H1 (cell line): ENCODE measurements around the gene PHF23. TPM values are rescaled to one million over a fixed set of nuclear protein-coding genes. Genes with fewer than 3 reads are reported as not detected.

Experiments used
- microRNA counts: library from miRNA; unstranded; fragments of <30 nt; microRNA quantifications from one replicate; lab custom pipeline; 2015
- microRNA-seq, 2 experiments: library from miRNA; unstranded; fragments of <30 nt; microRNA quantifications; one replicate each; pipeline versions ENCODE4 to v1.2.0, GENCODE V29; 2016 to 2020; ENCODE audit warnings: borderline microRNAs expressed in 2 of 2, borderline number of aligned reads in 2 of 2, borderline replicate concordance in 1 of 2
- polyA plus RNA-seq, 7 experiments: library from polyadenylated mRNA; depleted of rRNA in 3 of 7; stranded (reverse) in 5 of 7; unstranded in 2 of 7; fragments of >200 nt in 5 of 7; fragments of 200-250 nt in 2 of 7; gene quantifications; 1 replicate in 5 of 7; 2 replicates in 1 of 7; 4 replicates in 1 of 7; pipeline versions ENCODE4 v1.2.1 to v1.2.3, GENCODE V29; 2011 to 2013; ENCODE audit warnings: missing spikeins in 2 of 7, mixed read lengths in 2 of 7
- small RNA-seq: library from polyadenylated mRNA; stranded (forward); fragments of <200 nt; extraction: miRNeasy Mini kit (QIAGEN cat#:217004); gene quantifications from one replicate; pipeline ENCODE3, GENCODE V24; 2013; ENCODE audit not compliant: insufficient read depth
- total RNA-seq: library from RNA; stranded (reverse); fragmentation: NEBNext Ultra II Directional; extraction: Animal tissue kit (Norgen Biotek cat#: 25700); gene quantifications from 2 replicates; pipeline ENCODE4 v1.2.1, GENCODE V29; 2021

The PHF23 gene
- total and polyA plus RNA-seq, 2 of the 8 experiments (the other 6 are each of a cell fraction or from before 2014, with no cell fraction given), result 47.5 to 62.8 TPM

MicroRNAs within 50 kb of the gene (microRNA counts, 767-probe panel; counts per million panel counts)
- 879 counts per million, percentile 95 among the panel's probes with 10 or more counts for microRNA hsa-miR-324-3p (lab: Ali Mortazavi, UCI)
- 879 counts per million, percentile 95 among the panel's probes with 10 or more counts for microRNA hsa-miR-324-5p (lab: Ali Mortazavi, UCI)

Small RNAs within 50 kb of the gene (microRNA-seq; reads per million reads assigned to microRNA genes)
- 193 to 243 reads per million in 2 experiments for gene MIR324

Small RNAs within 50 kb of the gene (small RNA-seq; reads per million reads assigned to genes)
- gene AC120057.4 (not detected), gene MIR324 (59.5 reads per million, percentile 97 among the genes with 10 or more reads in this experiment), gene RF00019 (not detected)

Other genes starting within 250 kb of the PHF23 start
Only the 30 nearest of the 36 such genes appear.
- gene SLC16A13, start 203.4 kb downstream of the PHF23 start, total RNA-seq, result 4.7 and 5.8 TPM in 2 replicates
- 5.4 and 7.7 TPM in 2 replicates for gene SLC16A13, start 203.4 kb downstream of the PHF23 start, polyA plus RNA-seq (2011; rRNA removed)
- gene SLC16A11, start 195.4 kb downstream of the PHF23 start, total RNA-seq, result 0.35 and 0.67 TPM in 2 replicates
- 0.39 and 0.85 TPM in 2 replicates for gene SLC16A11, start 195.4 kb downstream of the PHF23 start, polyA plus RNA-seq (2011; rRNA removed)
- not detected in 2 replicates for gene CLEC10A, start 159.2 kb downstream of the PHF23 start, total RNA-seq
- 0.17 TPM in 1 of 2 replicates, not detected in the other for gene CLEC10A, start 159.2 kb downstream of the PHF23 start, polyA plus RNA-seq (2011; rRNA removed)
- not detected in 2 replicates for gene ASGR2, start 124.6 kb downstream of the PHF23 start, total RNA-seq
- 0.61 and 0.91 TPM in 2 replicates for gene ASGR2, start 124.6 kb downstream of the PHF23 start, polyA plus RNA-seq (2011; rRNA removed)
- 8.6 and 10.8 TPM in 2 replicates for gene ASGR1, start 60.1 kb downstream of the PHF23 start, total RNA-seq
- gene ASGR1, start 60.1 kb downstream of the PHF23 start, polyA plus RNA-seq (2011; rRNA removed), result 14.5 and 16.1 TPM in 2 replicates
- 43.1 and 45.9 TPM in 2 replicates for gene DLG4, start 19.6 kb downstream of the PHF23 start, total RNA-seq
- 18.9 and 35.2 TPM in 2 replicates for gene DLG4, start 19.6 kb downstream of the PHF23 start, polyA plus RNA-seq (2011; rRNA removed)
- 169 and 181 TPM in 2 replicates for gene ACADVL, start 19.5 kb downstream of the PHF23 start, total RNA-seq
- 231 and 317 TPM in 2 replicates for gene ACADVL, start 19.5 kb downstream of the PHF23 start, polyA plus RNA-seq (2011; rRNA removed)
- gene DVL2, start 4.9 kb downstream of the PHF23 start, total RNA-seq, result 59.3 and 59.6 TPM in 2 replicates
- gene DVL2, start 4.9 kb downstream of the PHF23 start, polyA plus RNA-seq (2011; rRNA removed), result 19.0 and 29.7 TPM in 2 replicates
- 252 and 265 TPM in 2 replicates for gene GABARAP, start 3.0 kb upstream of the PHF23 start, total RNA-seq
- gene GABARAP, start 3.0 kb upstream of the PHF23 start, polyA plus RNA-seq (2011; rRNA removed), result 351 and 581 TPM in 2 replicates
- 120 and 123 TPM in 2 replicates for gene CTDNEP1, start 12.3 kb upstream of the PHF23 start, total RNA-seq
- 106 and 114 TPM in 2 replicates for gene CTDNEP1, start 12.3 kb upstream of the PHF23 start, polyA plus RNA-seq (2011; rRNA removed)
- 75.4 and 78.1 TPM in 2 replicates for gene ELP5, start 12.8 kb upstream of the PHF23 start, total RNA-seq
- gene ELP5, start 12.8 kb upstream of the PHF23 start, polyA plus RNA-seq (2011; rRNA removed), result 107 and 117 TPM in 2 replicates
- 119 and 129 TPM in 2 replicates for gene CLDN7, start 23.0 kb upstream of the PHF23 start, total RNA-seq
- 118 and 196 TPM in 2 replicates for gene CLDN7, start 23.0 kb upstream of the PHF23 start, polyA plus RNA-seq (2011; rRNA removed)
- 5.7 and 6.4 TPM in 2 replicates for gene SLC2A4, start 42.3 kb upstream of the PHF23 start, total RNA-seq
- 6.9 and 10.6 TPM in 2 replicates for gene SLC2A4, start 42.3 kb upstream of the PHF23 start, polyA plus RNA-seq (2011; rRNA removed)
- gene YBX2, start 55.2 kb upstream of the PHF23 start, total RNA-seq, result 27.6 and 30.5 TPM in 2 replicates
- gene YBX2, start 55.2 kb upstream of the PHF23 start, polyA plus RNA-seq (2011; rRNA removed), result 19.2 and 35.5 TPM in 2 replicates
- 1,158 and 1,172 TPM in 2 replicates for gene EIF5A, start 68.2 kb upstream of the PHF23 start, total RNA-seq
- gene EIF5A, start 68.2 kb upstream of the PHF23 start, polyA plus RNA-seq (2011; rRNA removed), result 717 and 962 TPM in 2 replicates
- gene GPS2, start 75.9 kb upstream of the PHF23 start, total RNA-seq, result 67.0 and 74.8 TPM in 2 replicates
- gene GPS2, start 75.9 kb upstream of the PHF23 start, polyA plus RNA-seq (2011; rRNA removed), result 152 and 203 TPM in 2 replicates
- 46.8 and 55.4 TPM in 2 replicates for gene NEURL4, start 89.9 kb upstream of the PHF23 start, total RNA-seq
- gene NEURL4, start 89.9 kb upstream of the PHF23 start, polyA plus RNA-seq (2011; rRNA removed), result 29.6 and 39.9 TPM in 2 replicates
- gene ACAP1, start 97.1 kb upstream of the PHF23 start, total RNA-seq, result 45.1 and 49.2 TPM in 2 replicates
- 11.9 and 18.0 TPM in 2 replicates for gene ACAP1, start 97.1 kb upstream of the PHF23 start, polyA plus RNA-seq (2011; rRNA removed)
- 8.7 and 9.2 TPM in 2 replicates for gene KCTD11, start 112.7 kb upstream of the PHF23 start, total RNA-seq
- gene KCTD11, start 112.7 kb upstream of the PHF23 start, polyA plus RNA-seq (2011; rRNA removed), result 8.6 and 11.7 TPM in 2 replicates
- gene TMEM95, start 115.7 kb upstream of the PHF23 start, total RNA-seq, result 0.38 TPM in 1 of 2 replicates, not detected in the other
- gene TMEM95, start 115.7 kb upstream of the PHF23 start, polyA plus RNA-seq (2011; rRNA removed), result not detected in 2 replicates
- gene TNK1, start 141.6 kb upstream of the PHF23 start, total RNA-seq, result 7.6 and 8.7 TPM in 2 replicates
- 9.5 and 13.4 TPM in 2 replicates for gene TNK1, start 141.6 kb upstream of the PHF23 start, polyA plus RNA-seq (2011; rRNA removed)
- 35.7 and 38.7 TPM in 2 replicates for gene PLSCR3, start 155.1 kb upstream of the PHF23 start, total RNA-seq
- gene PLSCR3, start 155.1 kb upstream of the PHF23 start, polyA plus RNA-seq (2011; rRNA removed), result 36.1 and 69.0 TPM in 2 replicates
- 97.0 and 104 TPM in 2 replicates for gene TMEM256, start 164.6 kb upstream of the PHF23 start, total RNA-seq
- 350 and 405 TPM in 2 replicates for gene TMEM256, start 164.6 kb upstream of the PHF23 start, polyA plus RNA-seq (2011; rRNA removed)
- 62.6 and 62.8 TPM in 2 replicates for gene NLGN2, start 168.4 kb upstream of the PHF23 start, total RNA-seq
- 21.2 and 45.6 TPM in 2 replicates for gene NLGN2, start 168.4 kb upstream of the PHF23 start, polyA plus RNA-seq (2011; rRNA removed)
- not detected in 2 replicates for gene SPEM1, start 180.9 kb upstream of the PHF23 start, total RNA-seq
- 0.09 TPM in 1 of 2 replicates, not detected in the other for gene SPEM1, start 180.9 kb upstream of the PHF23 start, polyA plus RNA-seq (2011; rRNA removed)
- not detected in 2 replicates for gene SPEM2, start 186.2 kb upstream of the PHF23 start, total RNA-seq
- gene SPEM2, start 186.2 kb upstream of the PHF23 start, polyA plus RNA-seq (2011; rRNA removed), result 0.03 and 0.17 TPM in 2 replicates
- gene SPEM3, start 189.4 kb upstream of the PHF23 start, total RNA-seq, result not detected in 2 replicates
- 0.02 TPM in 1 of 2 replicates, not detected in the other for gene SPEM3, start 189.4 kb upstream of the PHF23 start, polyA plus RNA-seq (2011; rRNA removed)
- 11.2 and 12.2 TPM in 2 replicates for gene TMEM102, start 196.0 kb upstream of the PHF23 start, total RNA-seq
- 10.2 and 14.9 TPM in 2 replicates for gene TMEM102, start 196.0 kb upstream of the PHF23 start, polyA plus RNA-seq (2011; rRNA removed)
- gene FGF11, start 200.1 kb upstream of the PHF23 start, total RNA-seq, result 11.8 and 15.0 TPM in 2 replicates
- 26.1 and 42.0 TPM in 2 replicates for gene FGF11, start 200.1 kb upstream of the PHF23 start, polyA plus RNA-seq (2011; rRNA removed)
- 13.8 and 14.1 TPM in 2 replicates for gene CHRNB1, start 205.6 kb upstream of the PHF23 start, total RNA-seq
- gene CHRNB1, start 205.6 kb upstream of the PHF23 start, polyA plus RNA-seq (2011; rRNA removed), result 28.2 and 33.6 TPM in 2 replicates